HFF-Myc (cell line): ENCODE measurements around the gene SELENOO.

ENCODE experiments used
- DNase-seq: peaks from one replicate; pipeline ENCODE4 v3.0.0-alpha.2; 2011; ENCODE audit warnings: low read depth; ENCODE audit errors: extremely low read depth
- H3K4me3 ChIP-seq: replicated peaks from 2 replicates; pipeline ENCODE4 v1.5.1; 2011; ENCODE audit warnings: low read depth, mild to moderate bottlenecking, control low read depth, low read length
- TF ChIP-seq, protein P1 (sequence below): IDR thresholded peaks from 2 replicates; pipeline ENCODE4 v1.5.1; 2012; ENCODE audit warnings: mild to moderate bottlenecking, low read depth, low read length, control low read depth; ENCODE audit errors: missing control alignments

Gene SELENOO

DNA sequence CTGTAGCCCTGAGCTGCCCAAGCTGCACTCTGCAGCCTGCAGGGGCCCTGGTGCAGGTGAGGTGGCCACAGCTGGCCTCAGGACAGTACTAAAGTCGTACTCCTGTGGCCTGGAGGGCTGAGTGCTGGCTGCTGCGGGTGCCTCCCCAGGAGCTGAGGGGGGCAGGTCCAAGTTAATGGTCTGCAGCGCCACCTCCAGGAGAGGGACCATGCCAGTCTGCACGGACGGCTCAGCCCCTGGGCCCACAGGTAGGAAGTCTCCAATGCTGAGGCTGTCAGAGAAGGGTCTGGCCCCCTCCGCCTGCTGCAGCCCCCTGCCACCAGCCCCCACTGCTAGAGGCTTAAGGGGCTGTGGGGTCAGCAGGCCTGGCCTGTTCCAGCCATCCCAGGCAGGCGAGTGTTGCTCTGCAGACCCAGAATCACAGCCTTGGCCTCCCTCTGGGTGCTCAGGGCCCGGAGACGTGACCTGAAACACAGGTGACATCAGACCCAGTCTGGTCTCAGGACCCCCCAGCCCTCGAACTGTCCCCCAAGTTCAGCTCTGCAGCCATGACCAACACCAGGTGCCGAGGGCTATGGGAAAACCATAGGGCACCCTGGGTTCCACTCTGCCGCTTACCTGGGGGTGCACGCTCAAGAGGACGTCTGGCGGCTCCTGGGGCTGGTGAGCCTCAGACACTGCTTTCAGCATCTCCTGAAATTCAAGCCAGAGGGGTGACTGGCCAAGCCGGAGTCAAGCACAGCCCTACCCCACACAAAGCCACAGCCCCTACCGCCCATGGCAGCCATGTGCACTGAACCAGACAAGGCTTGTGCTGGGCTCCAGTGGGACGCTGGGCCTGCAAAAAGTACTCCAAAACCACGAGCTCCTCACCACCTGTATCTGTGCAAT, 20.8 kb downstream of the SELENOO start:
- no peak overlapping the region for H3K4me3 ChIP-seq
- no peak for DNase-seq
- TF ChIP-seq, protein P1, sequence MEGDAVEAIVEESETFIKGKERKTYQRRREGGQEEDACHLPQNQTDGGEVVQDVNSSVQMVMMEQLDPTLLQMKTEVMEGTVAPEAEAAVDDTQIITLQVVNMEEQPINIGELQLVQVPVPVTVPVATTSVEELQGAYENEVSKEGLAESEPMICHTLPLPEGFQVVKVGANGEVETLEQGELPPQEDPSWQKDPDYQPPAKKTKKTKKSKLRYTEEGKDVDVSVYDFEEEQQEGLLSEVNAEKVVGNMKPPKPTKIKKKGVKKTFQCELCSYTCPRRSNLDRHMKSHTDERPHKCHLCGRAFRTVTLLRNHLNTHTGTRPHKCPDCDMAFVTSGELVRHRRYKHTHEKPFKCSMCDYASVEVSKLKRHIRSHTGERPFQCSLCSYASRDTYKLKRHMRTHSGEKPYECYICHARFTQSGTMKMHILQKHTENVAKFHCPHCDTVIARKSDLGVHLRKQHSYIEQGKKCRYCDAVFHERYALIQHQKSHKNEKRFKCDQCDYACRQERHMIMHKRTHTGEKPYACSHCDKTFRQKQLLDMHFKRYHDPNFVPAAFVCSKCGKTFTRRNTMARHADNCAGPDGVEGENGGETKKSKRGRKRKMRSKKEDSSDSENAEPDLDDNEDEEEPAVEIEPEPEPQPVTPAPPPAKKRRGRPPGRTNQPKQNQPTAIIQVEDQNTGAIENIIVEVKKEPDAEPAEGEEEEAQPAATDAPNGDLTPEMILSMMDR: no peak

DNA sequence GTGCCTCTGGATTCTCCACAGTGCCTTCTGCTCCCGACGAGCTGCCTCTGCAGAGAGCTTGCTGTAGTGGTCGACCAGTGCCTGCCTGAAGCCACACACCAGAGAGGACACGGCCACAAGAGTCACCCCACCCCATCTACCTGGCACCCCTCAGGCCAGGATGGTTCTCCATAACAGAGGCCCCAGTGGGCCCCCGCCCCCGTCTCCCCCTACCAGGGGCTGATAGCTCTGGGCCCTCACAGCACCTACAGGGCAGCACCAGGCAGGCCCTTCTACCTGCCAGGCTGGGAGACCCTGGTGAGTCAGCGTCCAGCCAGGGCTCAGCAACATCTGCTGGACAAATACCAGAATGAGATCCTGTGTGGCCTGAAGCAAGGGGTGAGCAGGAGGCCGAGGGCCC, 21.7 kb downstream of the SELENOO start:
- H3K4me3 ChIP-seq: no peak overlapping the region
- no peak for DNase-seq
- TF ChIP-seq, protein P1: no peak

DNA sequence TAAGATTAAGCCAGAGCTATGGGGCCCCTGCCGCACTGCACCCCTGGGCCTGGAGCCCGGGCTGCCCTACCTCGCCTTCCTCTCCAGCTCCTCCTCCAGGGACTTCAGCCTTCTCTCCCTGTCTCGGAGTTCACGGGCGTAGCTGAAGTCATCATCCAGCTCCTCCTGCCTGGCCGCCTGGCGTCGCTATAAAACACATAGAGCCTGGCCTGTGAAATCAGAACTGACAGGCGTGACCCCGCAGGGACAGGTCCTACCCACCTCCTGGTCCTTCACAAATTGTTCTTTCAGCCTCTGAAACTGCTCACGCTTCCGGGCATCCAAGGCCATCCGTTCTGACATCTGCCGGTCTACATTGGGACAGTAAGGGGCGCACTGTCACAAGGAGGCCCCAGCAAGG, 23.3 kb downstream of the SELENOO start:
- no peak for DNase-seq
- H3K4me3 ChIP-seq: no peak overlapping the region
- TF ChIP-seq, protein P1: no peak

DNA sequence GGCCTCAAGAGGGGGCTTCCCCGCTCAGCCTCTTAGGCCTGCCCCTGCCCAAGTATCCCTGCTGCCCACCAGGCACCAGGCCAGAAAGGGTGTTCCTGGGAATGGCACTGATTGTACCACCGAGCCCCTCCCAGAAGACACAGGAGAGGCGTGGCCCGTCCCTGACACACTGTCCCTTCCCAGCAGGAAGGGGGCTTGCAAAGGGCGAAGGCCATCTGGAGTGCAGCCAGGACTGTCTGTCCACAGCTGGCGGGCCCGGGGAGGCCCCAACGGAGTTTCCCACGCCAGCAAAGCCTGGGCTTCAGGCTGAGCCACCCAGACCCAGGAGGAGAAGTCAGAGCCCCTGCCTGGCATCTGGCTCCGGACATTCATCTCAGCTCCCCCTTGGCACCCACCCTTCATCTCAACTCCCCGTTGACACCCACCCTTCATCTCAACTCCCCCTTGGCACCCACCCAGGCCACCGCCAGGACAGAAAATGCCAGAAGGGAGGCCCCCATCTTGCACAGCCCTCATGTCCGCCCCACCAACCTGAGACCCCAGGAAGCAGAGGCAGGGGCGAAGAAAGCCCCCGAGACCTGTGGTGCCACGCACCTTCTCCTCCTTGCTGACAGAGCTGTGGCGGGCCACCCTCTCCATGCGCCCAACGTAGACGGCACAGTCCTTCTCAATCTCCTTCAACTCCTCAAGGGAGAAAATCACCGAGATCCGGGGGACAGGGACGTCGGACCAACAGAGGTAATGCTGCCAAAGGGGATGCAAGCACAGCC, 24.6 kb downstream of the SELENOO start:
- TF ChIP-seq, protein P1: no peak
- no peak for DNase-seq
- H3K4me3 ChIP-seq: no peak overlapping the region

DNA sequence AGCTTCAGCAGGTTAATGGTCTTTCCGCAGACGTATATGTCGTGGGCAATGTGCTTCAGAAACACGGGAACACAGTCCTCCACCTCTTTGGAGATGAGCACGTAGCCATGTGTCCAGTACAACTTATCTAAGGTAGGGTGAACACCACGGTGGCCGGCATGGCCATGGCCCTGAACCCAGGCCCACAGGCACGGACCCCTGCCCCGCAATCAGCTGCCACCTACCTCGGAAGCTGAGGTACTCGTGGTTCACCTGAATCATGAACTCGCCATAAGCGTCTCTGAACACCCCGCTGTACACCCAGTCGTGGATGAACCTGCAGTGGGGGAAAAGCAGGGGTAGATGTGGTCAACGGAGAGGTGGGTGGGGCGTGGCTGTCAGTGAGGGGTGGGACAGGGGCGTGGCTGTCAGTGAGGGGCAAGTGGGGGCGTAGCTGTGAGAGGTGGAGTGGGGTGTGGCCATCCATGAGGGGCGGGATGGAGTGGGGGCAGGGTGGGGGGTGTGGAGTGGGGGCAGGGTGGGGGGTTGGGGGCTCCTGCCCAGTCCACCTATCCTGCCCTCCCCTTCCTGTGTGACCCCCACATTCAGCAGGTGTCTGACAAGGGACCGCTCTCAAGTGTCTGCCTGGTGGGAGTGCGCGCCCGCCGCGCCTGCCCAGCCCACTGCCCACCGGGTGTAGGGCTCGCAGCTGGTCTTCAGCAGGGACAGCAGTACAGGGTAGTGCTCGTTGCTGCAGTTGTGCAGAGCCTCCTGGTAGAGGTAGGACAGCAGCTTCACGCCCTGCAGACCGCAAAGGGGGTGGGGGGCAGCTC, 25.5 kb downstream of the SELENOO start:
- TF ChIP-seq, protein P1: no peak
- no peak overlapping the region for H3K4me3 ChIP-seq

DNA sequence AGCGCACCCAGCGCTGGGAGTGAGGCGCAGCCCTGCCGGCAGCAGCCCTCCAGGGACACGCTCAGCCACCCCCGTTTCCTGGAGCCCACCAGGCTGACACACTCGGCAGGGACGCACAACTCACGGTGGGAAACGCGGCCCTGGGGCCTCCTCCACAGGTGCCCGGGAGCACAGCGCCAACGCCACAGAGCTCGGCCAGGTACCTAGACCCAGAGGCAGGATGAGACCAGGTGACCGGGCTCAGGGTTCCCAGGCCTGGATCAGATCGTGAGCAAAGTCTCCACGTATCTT, 26.0 kb downstream of the SELENOO start:
- no peak for DNase-seq
- TF ChIP-seq, protein P1: no peak
- H3K4me3 ChIP-seq: no peak overlapping the region

More for the DNA sequence above, 25.5 kb downstream of the SELENOO start:
- DNase-seq: no peak
